Esophagus muscularis mucosa (tissue), 4 donors: Measurements from ENCODE around the gene ASB4. TPM values are rescaled to one million over a fixed set of nuclear protein-coding genes. Genes with fewer than 3 reads are reported as not detected.

Experiments used
- DNase-seq: peaks from one replicate; pipeline ENCODE4 v3.0.0-alpha.2; 2017; ENCODE audit errors: extremely low spot score
- H3K27ac ChIP-seq, 4 donors: fragments of 200-600 bp; sonication (generic); replicated peaks in 1 of 4; 1 replicate in 3 of 4; 2 replicates in 1 of 4; pipeline ENCODE4 v1.5.1; 2016 to 2019; ENCODE audit warnings: mild to moderate bottlenecking in 1 of 4
- H3K27me3 ChIP-seq, 4 donors: fragments of 200-600 bp; sonication (generic); one replicate each; pipeline versions ENCODE4 v1.5.1 to v1.6.0; 2016 to 2019
- H3K36me3 ChIP-seq, 4 donors: fragments of 200-600 bp; sonication (generic); one replicate each; pipeline ENCODE4 v1.5.1; 2016 to 2019
- H3K4me1 ChIP-seq, 4 donors: fragments of 200-600 bp; sonication (generic); one replicate each; pipeline ENCODE4 v1.5.1; 2016 to 2019
- H3K4me3 ChIP-seq, 4 donors: fragments of 200-600 bp; sonication (generic); 1 replicate in 2 of 4; 2 replicates in 2 of 4; pipeline ENCODE4 v1.5.1; 2016 to 2019; ENCODE audit warnings: mild to moderate bottlenecking in 4 of 4, moderate library complexity in 1 of 4
- H3K9me3 ChIP-seq, 4 donors: fragments of 200-600 bp; sonication (generic); 1 replicate in 3 of 4; 2 replicates in 1 of 4; pipeline ENCODE4 v1.5.1; 2016 to 2019
- CTCF ChIP-seq, 3 experiments: fragments of 200-600 bp in 2 of 3; fragments of 450-650 bp in 1 of 3; sonication (generic) in 2 of 3; IDR thresholded peaks; one replicate each; pipeline ENCODE4 v1.5.1; 2017 to 2019; ENCODE audit warnings: antibody characterized with exemption in 3 of 3, mild to moderate bottlenecking in 2 of 3, moderate library complexity in 1 of 3
- EP300 ChIP-seq: sonication (generic); formaldehyde crosslinking; IDR thresholded peaks from one replicate; pipeline ENCODE4 v1.6.1; 2017; ENCODE audit warnings: antibody characterized with exemption
- POLR2A ChIP-seq: fragments of 450-650 bp; IDR thresholded peaks from one replicate; pipeline ENCODE4 v1.6.1; 2017; ENCODE audit warnings: antibody characterized with exemption, moderate library complexity, mild to moderate bottlenecking, low read depth
- POLR2AphosphoS5 ChIP-seq, 2 donors: sonication (generic); formaldehyde crosslinking; IDR thresholded peaks; one replicate each; pipeline ENCODE4 v1.6.1; 2017; ENCODE audit warnings: antibody characterized with exemption in 2 of 2
- WGBS: methylation state at CpG from one replicate; pipeline ENCODE4 v1.1.5; 2018; 5-methylcytosine and 5-hydroxymethylcytosine counted together
- intact Hi-C: fragments of 100-400 bp; cut with DNase I; formaldehyde crosslinking; loops from one replicate; pipeline ENCODE4 v1.15.1; 2023
- total RNA-seq, 4 donors: library from RNA; depleted of rRNA; stranded (reverse); fragments of >200 nt; gene quantifications; one replicate each; pipeline versions ENCODE4 v1.1.0 to v1.2.1, GENCODE V29; 2016

ASB4 gene
- total RNA-seq, 4 donors from 2014 or later = under 0.01 to 0.32 TPM; not detected in 2

GRCh38 chr7:95467912-95468607, 17.7 kb upstream of the ASB4 start:
- H3K36me3 ChIP-seq = no peaks in the 10 kb centered on the region
- H3K4me1 ChIP-seq = peaks cover 0 to 9% (median 3%) of the 10 kb centered on the region in 4 donors
- H3K9me3 ChIP-seq = no peaks in the 10 kb centered on the region
- H3K27ac ChIP-seq = no peak overlapping the region
- TF ChIP-seq EP300 (no peak), POLR2A (no peak), POLR2AphosphoS5 (IDR thresholded peaks at IDR 0.05) (no peak), CTCF (IDR thresholded peaks at IDR 0.05) (no peak)
- 92% methylated on average over 1 of the region's 1 CpG for WGBS
- H3K4me3 ChIP-seq = no peak overlapping the region
- intact Hi-C loops = no loop called here
- no peak for DNase-seq
- H3K27me3 ChIP-seq = no peaks in the 10 kb centered on the region

DNA sequence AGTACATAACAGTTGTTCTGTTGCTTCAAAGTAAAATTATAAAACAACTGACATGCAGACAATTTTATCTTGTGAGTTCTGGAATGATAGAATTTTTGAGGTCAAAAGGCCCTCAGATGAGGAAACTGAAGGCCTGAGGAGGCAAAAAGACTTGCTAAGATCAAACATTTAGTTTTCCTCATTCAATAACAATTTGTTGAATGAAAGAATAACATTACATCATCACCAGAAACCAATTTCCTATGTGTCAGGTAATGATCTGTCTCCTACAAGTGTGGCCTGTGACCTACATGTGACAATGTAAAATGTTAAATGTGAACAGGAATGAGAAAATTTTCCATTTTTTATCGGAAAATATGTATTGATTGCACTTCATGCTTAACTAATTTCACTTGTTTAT, 16.6 kb upstream of the ASB4 start:
- Histone ChIP-seq H3K27ac (no peak overlapping the region), H3K27me3 (no peaks in the 10 kb centered on the region), H3K36me3 (no peaks in the 10 kb centered on the region), H3K9me3 (no peaks in the 10 kb centered on the region), H3K4me1 (peaks cover 0 to 10% (median 3%) of the 10 kb centered on the region in 4 donors), H3K4me3 (no peak overlapping the region)
- TF ChIP-seq POLR2A = no peak
- 86% methylated on average over 1 of the region's 1 CpG for WGBS
- intact Hi-C loops = no loop called here
- DNase-seq = no peak

DNA sequence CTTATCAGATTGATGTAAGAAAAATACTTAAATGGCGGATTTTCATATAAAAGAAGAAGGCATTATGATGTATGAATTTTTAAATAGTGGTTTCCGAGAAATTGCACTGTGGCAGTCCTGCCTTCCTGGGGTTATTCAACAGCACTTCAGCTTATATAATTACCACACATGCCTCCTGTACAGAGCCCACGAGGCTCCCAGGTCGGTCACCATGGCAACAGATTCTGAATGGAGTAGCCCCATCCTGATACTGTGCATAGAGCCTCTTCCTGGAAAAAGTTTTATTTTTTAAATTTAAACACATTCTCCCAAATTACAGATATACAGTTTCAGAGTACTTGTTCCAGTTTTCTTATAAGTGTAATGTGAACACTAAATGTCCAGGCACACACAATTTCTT, 15.9 kb upstream of the ASB4 start:
- Histone ChIP-seq H3K4me3 (no peak overlapping the region), H3K36me3 (no peaks in the 10 kb centered on the region), H3K4me1 (peaks cover 0 to 10% (median 3%) of the 10 kb centered on the region in 4 donors), H3K27ac (no peak overlapping the region), H3K9me3 (no peaks in the 10 kb centered on the region), H3K27me3 (no peaks in the 10 kb centered on the region)
- WGBS = 71% methylated on average over 4 of the region's 4 CpGs
- no peak for DNase-seq
- TF ChIP-seq POLR2AphosphoS5 (IDR thresholded peaks at IDR 0.05) (no peak), EP300 (no peak), CTCF (IDR thresholded peaks at IDR 0.05) (no peak), POLR2A (no peak)
- intact Hi-C loops = no loop called here

GRCh38 chr7:95470452-95470851, 15.3 kb upstream of the ASB4 start:
- no peak for DNase-seq
- no peak for TF ChIP-seq EP300
- TF ChIP-seq CTCF (IDR thresholded peaks at IDR 0.05) = no peak
- TF ChIP-seq POLR2A = no peak
- TF ChIP-seq POLR2AphosphoS5 (IDR thresholded peaks at IDR 0.05) = no peak
- H3K27ac ChIP-seq = no peak overlapping the region
- intact Hi-C loops = no loop called here
- no peaks in the 10 kb centered on the region for H3K27me3 ChIP-seq
- H3K4me1 ChIP-seq = peaks cover 0 to 10% (median 3%) of the 10 kb centered on the region in 4 donors
- H3K36me3 ChIP-seq = no peaks in the 10 kb centered on the region
- H3K4me3 ChIP-seq = no peak overlapping the region
- no peaks in the 10 kb centered on the region for H3K9me3 ChIP-seq
- 48% methylated on average over 3 of the region's 3 CpGs for WGBS

DNA sequence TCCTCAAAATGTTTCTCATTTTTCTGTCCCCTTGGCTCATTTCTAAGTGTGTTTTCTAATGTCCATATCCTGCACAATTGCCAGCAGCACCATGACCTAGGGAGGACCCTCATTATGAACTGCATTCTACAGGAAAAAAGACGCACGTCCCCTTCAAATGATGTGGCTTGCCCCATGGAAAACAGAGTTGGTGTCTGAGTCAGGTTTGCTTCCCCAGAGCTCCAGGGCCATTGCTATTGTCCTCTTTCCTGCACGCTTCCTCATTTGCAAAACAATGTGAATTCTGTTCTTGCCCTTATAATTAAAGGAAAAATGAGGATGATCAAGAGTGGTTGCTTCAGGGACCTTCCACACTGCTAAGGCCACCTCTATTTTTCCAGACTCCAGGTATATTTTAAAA, 14.7 kb upstream of the ASB4 start:
- intact Hi-C loops = no loop called here
- TF ChIP-seq POLR2A (no peak), POLR2AphosphoS5 (IDR thresholded peaks at IDR 0.05) (no peak), EP300 (no peak), CTCF (IDR thresholded peaks at IDR 0.05) (no peak)

More for the DNA sequence above, 14.7 kb upstream of the ASB4 start:
- Histone ChIP-seq H3K27me3 (no peaks in the 10 kb centered on the region), H3K9me3 (no peaks in the 10 kb centered on the region), H3K27ac (no peak overlapping the region), H3K4me1 (peaks cover 0 to 10% (median 3%) of the 10 kb centered on the region in 4 donors), H3K36me3 (no peaks in the 10 kb centered on the region), H3K4me3 (no peak overlapping the region)
- WGBS = 84% methylated on average over 3 of the region's 3 CpGs
- no peak for DNase-seq
